Hepatic stellate cell (primary cell): ENCODE results near the gene GTF3C4.

Experiments
- DNase-seq: peaks from one replicate; pipeline ENCODE4 v3.0.0; 2011; ENCODE audit warnings: low spot score

Gene GTF3C4

DNA sequence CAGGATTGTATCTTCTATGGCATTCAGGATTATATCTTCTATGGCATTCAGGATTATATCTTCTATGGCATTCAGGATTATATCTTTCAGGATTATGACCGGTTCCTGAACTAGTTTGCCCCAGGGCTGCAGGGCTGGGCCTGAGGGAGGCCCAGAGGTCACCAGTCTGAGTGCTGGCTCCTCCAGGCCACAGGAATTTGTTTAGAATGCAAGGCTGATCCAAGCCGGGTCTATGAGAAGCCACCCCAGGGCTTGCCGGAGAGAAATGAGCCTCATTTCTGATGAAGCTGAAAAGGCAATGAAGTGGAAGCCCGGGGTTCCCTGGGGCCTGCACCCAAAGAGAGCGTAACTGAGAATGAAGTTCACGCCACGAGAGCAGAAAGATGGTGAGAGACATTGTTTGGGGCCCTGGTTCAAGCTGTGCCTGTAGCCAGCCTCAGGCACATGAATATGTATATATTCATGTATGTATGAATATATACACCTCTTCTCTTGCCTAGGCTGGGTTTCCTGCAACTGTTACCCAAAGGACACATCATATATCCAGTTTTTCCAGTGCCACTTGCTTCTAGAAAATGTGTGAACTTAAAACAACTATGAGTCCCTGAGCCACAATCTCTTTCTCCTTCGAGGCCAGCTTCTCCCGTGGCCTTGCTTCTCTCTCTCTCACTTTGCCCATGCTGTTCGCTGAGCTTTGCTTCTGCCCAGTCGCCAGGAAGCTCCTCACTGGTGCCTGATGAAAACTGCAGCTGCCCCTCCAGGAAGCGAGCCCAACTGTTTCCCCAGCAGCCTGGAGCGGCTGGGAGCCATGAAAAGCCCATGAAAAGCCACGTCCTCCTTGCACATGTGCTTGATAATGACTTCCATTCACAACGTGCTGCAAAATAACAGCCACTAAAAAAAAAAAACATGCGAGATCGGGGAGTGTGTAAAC, 62.3 kb downstream of the GTF3C4 start:
- no peak for DNase-seq

DNA sequence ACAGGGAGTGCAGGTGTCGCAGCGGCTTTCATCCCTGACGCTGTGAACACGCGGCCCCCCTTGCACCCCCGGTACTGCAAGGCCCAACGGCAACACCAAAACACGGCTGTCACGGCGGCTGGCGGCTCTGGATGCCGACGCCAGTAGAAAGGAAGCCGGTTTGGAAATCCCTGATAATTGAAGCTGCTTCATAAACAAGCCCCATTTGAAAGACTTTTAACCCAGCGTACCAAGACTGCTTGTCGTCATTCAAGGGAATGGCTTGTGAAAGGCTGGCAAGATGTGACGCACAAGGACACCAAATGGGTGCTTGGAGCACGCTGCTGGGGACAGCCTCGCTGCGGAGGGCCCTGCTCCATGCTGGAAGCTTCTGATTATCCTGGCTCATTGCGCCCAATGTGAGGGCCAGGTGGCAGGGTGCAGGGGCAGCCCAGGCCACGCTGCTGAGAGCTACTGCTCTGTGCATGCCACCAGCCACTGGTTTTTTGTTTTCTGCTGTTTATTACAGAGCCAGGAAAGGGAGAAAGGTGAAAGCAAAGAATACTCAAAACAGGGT, 63.1 kb downstream of the GTF3C4 start:
- DNase-seq = no peak

DNA sequence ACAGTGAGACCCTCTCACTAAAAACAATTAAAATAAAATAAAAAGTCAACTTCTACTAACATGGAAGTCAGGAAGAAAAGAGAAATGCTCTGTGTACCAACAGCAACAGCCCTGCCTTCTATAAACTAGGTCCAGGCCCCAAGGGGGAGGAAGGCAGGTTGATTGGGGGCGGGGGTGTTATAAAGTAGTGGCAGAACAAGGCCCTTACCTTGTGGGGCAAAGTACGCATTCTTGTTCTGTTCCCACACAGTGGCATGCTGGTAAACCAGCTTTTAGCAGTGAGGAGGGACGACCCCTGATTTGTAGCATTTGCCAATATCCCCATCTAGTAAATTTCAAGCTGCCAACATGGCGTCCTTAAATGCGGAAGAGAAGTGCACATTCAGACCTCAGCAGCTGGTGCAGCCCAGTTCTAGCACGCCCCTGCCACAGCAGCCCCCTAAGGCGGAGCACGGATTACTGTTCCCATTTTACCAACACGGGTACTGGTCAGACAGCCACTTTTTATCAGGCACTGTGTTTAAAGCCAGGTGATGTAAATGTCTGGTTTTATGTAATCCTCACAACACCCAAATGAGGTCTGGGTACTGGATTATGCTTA, 69.5 kb downstream of the GTF3C4 start:
- DNase-seq = no peak

DNA sequence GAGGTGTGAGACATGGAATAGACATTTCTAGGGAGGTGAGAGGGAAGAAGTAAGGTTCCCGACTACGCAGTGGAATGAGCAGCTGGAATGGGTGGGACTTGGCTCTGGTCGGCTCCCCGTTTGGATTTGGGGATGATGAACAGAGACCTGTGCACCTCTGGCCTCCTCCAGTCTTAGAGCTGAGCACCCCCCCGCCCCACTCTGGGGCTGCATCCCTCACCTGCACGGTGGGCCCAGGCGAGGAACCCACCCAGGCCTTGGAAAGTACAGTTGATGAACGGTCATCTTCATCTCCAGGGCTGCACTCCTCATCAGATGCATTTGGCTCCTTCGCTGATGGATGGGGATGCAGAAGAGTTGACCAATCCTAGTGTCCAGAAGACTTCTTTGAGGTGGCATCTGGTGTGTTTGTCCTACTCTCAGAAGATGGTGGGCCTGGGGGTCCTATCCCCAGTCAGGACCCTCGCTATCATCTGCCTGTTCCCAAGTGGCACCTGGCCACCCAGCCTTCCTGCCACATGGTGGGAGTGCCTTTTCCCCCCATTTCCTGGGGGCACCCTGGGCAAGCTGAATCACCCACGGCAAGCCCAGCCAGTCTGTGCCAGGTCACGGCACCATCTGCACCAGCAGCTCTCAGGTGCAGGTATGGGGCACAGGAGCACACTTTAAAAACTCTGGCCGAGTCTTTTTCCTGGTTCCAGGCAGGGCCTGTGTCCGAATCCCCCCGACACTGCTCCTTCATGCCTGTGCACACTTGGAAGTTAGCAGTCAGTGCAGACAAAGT, 70.5 kb downstream of the GTF3C4 start:
- no peak for DNase-seq

DNA sequence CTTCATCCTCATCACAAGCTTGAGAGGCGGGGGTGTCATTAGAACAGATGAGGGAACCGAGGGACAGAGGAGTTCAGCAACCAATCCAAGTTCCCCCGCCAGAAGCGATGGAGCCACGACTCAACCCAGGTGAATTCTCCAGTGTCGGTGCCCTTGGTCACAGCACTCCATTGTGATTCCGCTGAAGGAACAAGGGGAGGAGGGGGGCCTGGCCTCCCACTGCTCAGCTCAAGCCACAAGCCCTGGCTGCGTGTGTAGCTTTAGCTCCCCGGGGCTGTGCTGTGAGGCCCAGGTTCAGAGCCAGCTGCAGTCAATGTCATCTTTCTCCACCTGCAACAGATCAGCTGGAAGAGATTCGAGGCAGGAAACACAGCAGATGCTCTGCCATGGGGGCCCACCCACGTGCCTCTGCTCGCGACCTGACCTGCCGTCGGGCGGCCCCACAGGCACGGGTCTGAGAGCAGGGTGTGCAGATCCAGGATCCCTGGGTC, 72.6 kb downstream of the GTF3C4 start:
- no peak for DNase-seq

DNA sequence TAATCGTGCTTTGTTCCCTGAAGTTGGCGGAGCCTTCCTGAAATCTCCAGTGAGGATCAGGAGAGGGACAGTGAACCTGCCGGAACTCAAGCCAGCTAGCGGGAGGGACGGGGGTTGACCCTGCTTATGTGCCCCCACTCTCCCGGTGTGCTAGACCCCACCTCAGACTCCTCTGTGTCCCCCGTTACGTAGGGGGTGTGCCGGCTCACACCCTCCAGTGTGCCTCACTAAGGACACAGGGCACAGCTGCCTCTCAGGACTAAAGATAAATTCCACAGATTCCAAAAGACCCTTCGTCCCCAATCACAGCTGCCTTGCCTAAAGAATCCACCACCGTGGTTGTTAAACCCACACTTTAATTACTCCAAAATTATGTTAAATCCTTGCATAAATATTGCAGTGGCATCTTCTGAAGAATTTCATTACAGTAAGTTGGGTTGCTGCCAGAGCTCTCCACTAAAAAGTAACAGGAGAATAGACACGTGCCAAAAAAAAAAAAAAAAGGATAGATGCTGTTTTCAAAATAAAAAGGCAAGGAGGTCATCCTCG, 73.7 kb downstream of the GTF3C4 start:
- no peak for DNase-seq
